Activated CD4-positive, alpha-beta memory T cell treated with anti-CD3 and anti-CD28 coated beads for 36 hours (primary cell): ENCODE results near the gene PEAK1. TPM values are rescaled to one million over a fixed set of nuclear protein-coding genes. Genes with fewer than 3 reads are reported as not detected.

Experiments
- CTCF ChIA-PET: fragments of 350-600 bp; sonication (Branson Sonifier 250); formaldehyde crosslinking; loops from one replicate; lab custom pipeline; 2021; ENCODE audit warnings: antibody characterized with exemption, inconsistent platforms; lab: Charles Lee
- POLR2A ChIA-PET: fragments of 350-600 bp; sonication (Branson Sonifier 250); formaldehyde crosslinking; loops from one replicate; lab custom pipeline; 2021; ENCODE audit warnings: antibody characterized with exemption; lab: Charles Lee
- DNase-seq: peaks from one replicate; pipeline ENCODE4 v3.0.0-alpha.2; 2020
- H3K27ac Mint-ChIP-seq: one replicate; pipeline ENCODE4 v1.8.0; 2021; ENCODE audit warnings: mixed read lengths
- H3K27me3 Mint-ChIP-seq: one replicate; pipeline ENCODE4 v1.8.0; 2021; ENCODE audit warnings: mixed read lengths
- H3K36me3 Mint-ChIP-seq: one replicate; pipeline ENCODE4 v1.8.0; 2021; ENCODE audit warnings: mixed read lengths
- H3K4me1 Mint-ChIP-seq: one replicate; pipeline ENCODE4 v1.8.0; 2021; ENCODE audit warnings: low read depth, mixed read lengths
- H3K4me3 Mint-ChIP-seq: one replicate; pipeline ENCODE4 v1.8.0; 2021; ENCODE audit warnings: mild to moderate bottlenecking, mixed read lengths
- H3K9me3 Mint-ChIP-seq: one replicate; pipeline ENCODE4 v1.8.0; 2021; ENCODE audit warnings: mixed read lengths
- intact Hi-C: fragments of 100-400 bp; cut with micrococcal nuclease; formaldehyde crosslinking; loops from one replicate; pipeline ENCODE4 v1.15.1; 2023
- total RNA-seq, 2 experiments: library from RNA; stranded (reverse); gene quantifications; one replicate each; pipeline ENCODE4 v1.2.3, GENCODE V29; 2021

The PEAK1 gene
- total RNA-seq, 2 experiments from 2014 or later = 15.6 to 18.3 TPM

- Mint-ChIP-seq H3K4me1 (peaks cover 7% of the 10 kb centered on the region), H3K27ac (no peak overlapping the region), H3K27me3 (no peaks in the 10 kb centered on the region), H3K4me3 (no peak overlapping the region), H3K9me3 (no peaks in the 10 kb centered on the region), H3K36me3 (no peaks in the 10 kb centered on the region)
- intact Hi-C loops = no loop called here
- ChIA-PET POLR2A (no interaction called here), CTCF (no interaction called here)
- no peak for DNase-seq
Observed at GRCh38 chr15:77226652-77227051, 193.3 kb downstream of the PEAK1 start.

GRCh38 chr15:77225646-77226045 is 194.3 kb downstream of the PEAK1 start:
- H3K36me3 Mint-ChIP-seq = no peaks in the 10 kb centered on the region
- H3K27ac Mint-ChIP-seq = no peak overlapping the region
- no peaks in the 10 kb centered on the region for H3K27me3 Mint-ChIP-seq
- peaks cover 7% of the 10 kb centered on the region for H3K4me1 Mint-ChIP-seq
- no peak overlapping the region for H3K4me3 Mint-ChIP-seq
- no peaks in the 10 kb centered on the region for H3K9me3 Mint-ChIP-seq
- intact Hi-C loops = no loop called here
- ChIA-PET POLR2A (no interaction called here), CTCF (no interaction called here)
- no peak for DNase-seq

GRCh38 chr15:77225088-77225487 is 194.8 kb downstream of the PEAK1 start:
- POLR2A ChIA-PET = no interaction called here
- peaks cover 7% of the 10 kb centered on the region for H3K4me1 Mint-ChIP-seq

GRCh38 chr15:77224352-77224751 is 195.6 kb downstream of the PEAK1 start:
- Mint-ChIP-seq H3K27ac (no peak overlapping the region), H3K4me1 (peaks cover 7% of the 10 kb centered on the region), H3K9me3 (no peaks in the 10 kb centered on the region), H3K27me3 (no peaks in the 10 kb centered on the region), H3K36me3 (no peaks in the 10 kb centered on the region), H3K4me3 (no peak overlapping the region)
- ChIA-PET CTCF (no interaction called here), POLR2A (no interaction called here)
- intact Hi-C loops = no loop called here
- DNase-seq = no peak

More at GRCh38 chr15:77225088-77225487, 194.8 kb downstream of the PEAK1 start:
- intact Hi-C loops = no loop called here
- no peak for DNase-seq
- Mint-ChIP-seq H3K27ac (no peak overlapping the region), H3K4me3 (no peak overlapping the region), H3K36me3 (no peaks in the 10 kb centered on the region), H3K9me3 (no peaks in the 10 kb centered on the region), H3K27me3 (no peaks in the 10 kb centered on the region)
- CTCF ChIA-PET = no interaction called here

- no peaks in the 10 kb centered on the region for H3K36me3 Mint-ChIP-seq
- CTCF ChIA-PET = no interaction called here
- H3K27ac Mint-ChIP-seq = no peak overlapping the region
- intact Hi-C loops = no loop called here
- no peaks in the 10 kb centered on the region for H3K9me3 Mint-ChIP-seq
- POLR2A ChIA-PET = no interaction called here
- peaks cover 7% of the 10 kb centered on the region for H3K4me1 Mint-ChIP-seq
- H3K4me3 Mint-ChIP-seq = no peak overlapping the region
- H3K27me3 Mint-ChIP-seq = no peaks in the 10 kb centered on the region
- DNase-seq = no peak
Observed at GRCh38 chr15:77221708-77222107, 198.2 kb downstream of the PEAK1 start.

DNA sequence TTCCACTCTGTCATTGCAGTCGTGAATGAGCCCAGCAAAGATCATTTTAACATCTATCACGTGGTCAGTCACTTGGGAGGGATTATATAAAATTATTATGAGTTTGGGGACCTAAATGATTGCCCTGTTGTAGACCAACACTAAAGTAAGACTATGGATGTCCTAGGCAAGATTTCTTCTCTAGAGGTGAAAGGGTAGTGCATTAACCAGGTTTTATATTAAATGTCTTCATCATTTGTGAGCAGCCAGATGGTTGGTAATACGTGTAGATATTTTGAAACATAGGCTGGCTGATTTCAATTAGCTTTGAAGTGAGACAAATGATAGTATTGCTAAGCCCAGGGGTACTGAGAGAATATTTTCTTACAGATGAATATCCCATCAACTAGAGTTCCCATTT is 198.7 kb downstream of the PEAK1 start:
- Mint-ChIP-seq H3K27me3 (no peaks in the 10 kb centered on the region), H3K9me3 (no peaks in the 10 kb centered on the region), H3K27ac (no peak overlapping the region), H3K4me1 (peaks cover 7% of the 10 kb centered on the region), H3K36me3 (peaks cover 2% of the 10 kb centered on the region), H3K4me3 (no peak overlapping the region)
- intact Hi-C loops = no loop called here
- no peak for DNase-seq
- ChIA-PET POLR2A (no interaction called here), CTCF (no interaction called here)

GRCh38 chr15:77219841-77220240 is 200.1 kb downstream of the PEAK1 start:
- ChIA-PET CTCF (interaction anchor here (0.7 kb wide), 1 partner anchor 270 kb away, joined by 3 read pairs; no protein-coding TSS in a partner anchor), POLR2A (no interaction called here)
- Mint-ChIP-seq H3K27ac (no peak overlapping the region), H3K27me3 (no peaks in the 10 kb centered on the region), H3K4me1 (peaks cover 6% of the 10 kb centered on the region), H3K9me3 (no peaks in the 10 kb centered on the region), H3K36me3 (peaks cover 2% of the 10 kb centered on the region), H3K4me3 (no peak overlapping the region)
- intact Hi-C loops = no loop called here
- DNase-seq = no peak

DNA sequence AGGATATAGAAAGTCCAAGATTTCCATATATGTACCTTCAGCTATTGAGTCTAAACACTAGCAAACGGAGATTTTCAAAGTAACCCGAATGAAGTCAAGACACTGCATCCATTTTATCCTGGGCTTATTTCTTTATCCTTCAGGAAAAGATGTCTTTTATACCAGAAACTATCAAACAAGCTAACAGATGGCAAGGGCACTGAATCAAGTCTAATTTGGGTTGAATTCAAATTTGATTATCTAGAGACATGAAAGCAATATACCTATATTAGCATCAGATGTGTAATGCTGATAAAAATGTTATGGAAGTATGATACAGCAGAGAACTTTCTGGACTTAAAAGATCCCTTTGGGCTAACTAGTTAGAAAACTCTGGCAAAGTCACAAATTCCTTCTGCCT is 210.7 kb downstream of the PEAK1 start:
- DNase-seq = no peak
- no peak overlapping the region for H3K27ac Mint-ChIP-seq
- ChIA-PET CTCF (no interaction called here), POLR2A (no interaction called here)
- H3K9me3 Mint-ChIP-seq = no peaks in the 10 kb centered on the region
- peaks cover 2% of the 10 kb centered on the region for H3K36me3 Mint-ChIP-seq
- H3K4me1 Mint-ChIP-seq = no peaks in the 10 kb centered on the region
- intact Hi-C loops = no loop called here
- H3K4me3 Mint-ChIP-seq = no peak overlapping the region
- no peaks in the 10 kb centered on the region for H3K27me3 Mint-ChIP-seq

- Mint-ChIP-seq H3K9me3 (no peaks in the 10 kb centered on the region), H3K27ac (no peak overlapping the region), H3K4me1 (no peaks in the 10 kb centered on the region), H3K4me3 (no peak overlapping the region), H3K36me3 (peaks cover 2% of the 10 kb centered on the region), H3K27me3 (no peaks in the 10 kb centered on the region)
- POLR2A ChIA-PET = interaction anchor here (0.6 kb wide), 1 partner anchor 77 kb away, joined by 3 read pairs; no protein-coding TSS in a partner anchor
- CTCF ChIA-PET = no interaction called here
- no peak for DNase-seq
- intact Hi-C loops = no loop called here
Observed at GRCh38 chr15:77208241-77208640, 211.7 kb downstream of the PEAK1 start.

DNA sequence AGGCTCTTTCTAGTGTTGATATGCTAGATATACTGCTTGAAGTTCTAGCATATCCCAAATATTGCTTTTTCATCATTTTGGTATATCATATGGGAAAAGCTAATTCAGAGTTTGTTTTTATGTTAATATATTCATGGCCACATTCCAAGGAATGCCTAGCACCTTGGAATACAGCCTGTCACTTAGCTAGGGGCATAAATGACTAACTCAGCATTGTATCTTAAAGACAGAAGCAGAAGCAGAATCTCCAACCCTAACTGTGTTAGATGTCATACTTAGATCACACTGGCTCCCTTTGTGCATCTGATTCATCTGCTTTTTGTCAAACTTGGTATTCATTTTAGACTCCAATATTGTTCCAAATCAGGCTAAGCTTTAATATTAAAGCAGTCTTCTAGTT is 218.2 kb downstream of the PEAK1 start:
- DNase-seq = no peak
- intact Hi-C loops = no loop called here
- H3K36me3 Mint-ChIP-seq = peaks cover 11% of the 10 kb centered on the region
- H3K9me3 Mint-ChIP-seq = peaks cover 16% of the 10 kb centered on the region
- ChIA-PET CTCF (interaction anchor here (0.9 kb wide), 1 partner anchor 342 kb away, joined by 3 read pairs; no protein-coding TSS in a partner anchor), POLR2A (no interaction called here)
- H3K27me3 Mint-ChIP-seq = no peaks in the 10 kb centered on the region
- H3K4me1 Mint-ChIP-seq = no peaks in the 10 kb centered on the region
- no peak overlapping the region for H3K4me3 Mint-ChIP-seq
- H3K27ac Mint-ChIP-seq = no peak overlapping the region

DNA sequence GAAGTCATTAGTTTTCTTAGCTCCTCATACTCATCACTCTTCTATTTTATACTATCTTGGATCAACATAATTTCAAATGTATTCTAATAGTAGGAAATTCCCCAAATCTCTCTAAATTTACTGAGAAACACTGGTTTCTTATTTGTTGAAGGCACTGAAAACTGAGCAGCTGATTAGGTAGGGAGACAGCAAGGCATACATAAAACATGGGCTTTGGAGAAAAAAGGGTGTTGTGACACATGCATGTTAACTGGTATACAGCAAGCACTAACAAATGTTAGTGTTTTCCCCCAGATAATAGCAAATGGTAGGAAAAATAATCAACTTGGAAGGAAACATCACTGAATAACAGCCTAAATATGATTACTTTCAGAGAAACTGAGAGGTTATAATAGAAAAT is 223.5 kb downstream of the PEAK1 start:
- peaks cover 11% of the 10 kb centered on the region for H3K36me3 Mint-ChIP-seq
- CTCF ChIA-PET = interaction anchor here (1.0 kb wide), 1 partner anchor 9 kb away, joined by 4 read pairs; no protein-coding TSS in a partner anchor
- intact Hi-C loops = no loop called here
- POLR2A ChIA-PET = no interaction called here
- H3K9me3 Mint-ChIP-seq = peaks cover 16% of the 10 kb centered on the region
- no peaks in the 10 kb centered on the region for H3K27me3 Mint-ChIP-seq
- H3K4me1 Mint-ChIP-seq = no peaks in the 10 kb centered on the region
- DNase-seq = no peak
- H3K27ac Mint-ChIP-seq = no peak overlapping the region
- H3K4me3 Mint-ChIP-seq = no peak overlapping the region

DNA sequence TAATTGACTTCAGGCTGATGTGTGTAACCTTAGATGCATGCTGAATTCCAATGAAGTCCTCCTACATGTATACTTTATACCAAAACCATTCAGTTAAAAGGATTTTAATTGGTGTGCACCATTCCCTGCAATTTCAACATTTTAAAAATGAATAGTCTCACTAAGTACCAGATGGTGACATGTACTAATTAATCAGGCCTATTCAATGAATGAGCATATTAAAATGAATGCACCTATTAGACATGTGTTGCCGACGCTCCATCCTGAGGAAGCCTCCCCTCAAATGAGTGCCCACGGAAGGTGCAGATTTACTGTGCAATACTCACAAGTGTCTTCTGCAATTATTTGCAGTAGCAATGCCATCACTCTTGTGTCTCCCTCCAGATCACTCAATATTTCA is 224.3 kb downstream of the PEAK1 start:
- DNase-seq = no peak
- no peak overlapping the region for H3K4me3 Mint-ChIP-seq
- H3K4me1 Mint-ChIP-seq = no peaks in the 10 kb centered on the region
- peaks cover 11% of the 10 kb centered on the region for H3K36me3 Mint-ChIP-seq
- H3K9me3 Mint-ChIP-seq = peaks cover 16% of the 10 kb centered on the region
- POLR2A ChIA-PET = no interaction called here
- no peaks in the 10 kb centered on the region for H3K27me3 Mint-ChIP-seq
- intact Hi-C loops = no loop called here
- H3K27ac Mint-ChIP-seq = no peak overlapping the region
- CTCF ChIA-PET = interaction anchor here (0.6 to 1.0 kb wide), 2 partner anchors 9 to 254 kb away, joined by 3 to 4 read pairs; no protein-coding TSS in a partner anchor

DNA sequence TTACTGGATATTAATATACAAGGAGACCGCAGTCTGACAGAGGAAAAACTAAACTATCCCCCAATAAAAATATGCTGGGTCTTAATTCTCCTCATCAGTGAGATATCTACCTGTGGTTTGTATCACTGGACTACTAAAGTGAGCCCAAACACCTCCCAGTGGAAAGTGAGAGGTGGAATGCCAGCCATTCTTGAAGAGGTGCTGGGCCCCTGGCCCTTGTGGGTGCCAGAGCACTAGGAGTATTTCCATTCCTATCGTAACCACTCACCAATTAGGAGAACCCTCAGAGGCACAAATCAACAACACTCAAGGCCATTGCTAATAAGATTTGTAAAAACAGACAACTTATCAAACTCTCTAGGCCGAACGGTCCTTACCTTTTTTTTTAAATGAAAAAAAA is 227.5 kb downstream of the PEAK1 start:
- Mint-ChIP-seq H3K4me1 (peaks cover 16% of the 10 kb centered on the region), H3K27ac (no peak overlapping the region), H3K9me3 (no peaks in the 10 kb centered on the region), H3K4me3 (no peak overlapping the region), H3K36me3 (no peaks in the 10 kb centered on the region), H3K27me3 (no peaks in the 10 kb centered on the region)
- no peak for DNase-seq
- intact Hi-C loops = no loop called here
- CTCF ChIA-PET = no interaction called here
- POLR2A ChIA-PET = no interaction called here
